Measurements from ENCODE around the gene BLOC1S4.

BLOC1S4 gene

GRCh38 chr4:6688879-6689505 lies 27.0 kb upstream of the BLOC1S4 start:
- peak; percentile 59 for DNase-seq (ENCODE audit: extremely low spot score)
- ChIA-PET POLR2A (interaction anchor here (1.1 to 5.7 kb wide), 5 partner anchors 11 to 49 kb away, joined by 3 to 55 read pairs (median 4); partner anchors contain the start of gene MRFAP1), CTCF (interaction anchor here (1.7 kb wide), 1 partner anchor 12 kb away, joined by 6 read pairs; no protein-coding TSS in a partner anchor)
- TF ChIP-seq FOXA1 (IDR thresholded peaks at IDR 0.05) (no peak), L3MBTL2 (conservative IDR thresholded peaks at IDR 0.05) (peak; percentile 87), TARDBP (IDR thresholded peaks at IDR 0.05) (no peak)

DNA sequence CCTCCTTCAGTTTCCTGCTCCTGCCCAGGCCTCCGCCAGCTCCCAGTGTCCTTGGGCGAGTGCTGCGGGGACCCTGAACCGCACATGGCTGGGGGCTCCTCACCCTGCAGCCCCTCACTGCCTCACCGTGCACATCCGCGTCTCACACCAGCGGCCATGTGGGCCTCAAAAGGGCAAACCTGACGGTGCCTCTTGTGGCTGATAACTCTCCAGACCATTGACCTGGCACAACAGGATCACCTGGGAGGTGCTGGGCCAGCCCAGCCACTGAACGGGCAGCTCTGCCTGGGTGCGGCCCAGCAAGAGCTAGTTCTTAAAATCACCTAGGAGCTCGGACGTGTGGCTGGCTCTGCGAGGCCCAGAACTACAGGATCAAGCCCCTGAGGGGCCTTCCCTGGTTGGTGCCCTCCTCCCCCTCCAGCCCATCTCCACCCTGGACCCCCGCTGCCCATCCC lies 26.4 kb upstream of the BLOC1S4 start:
- TF ChIP-seq FOXM1 (IDR thresholded peaks at IDR 0.05; ENCODE audit: borderline replicate concordance) (no peak), L3MBTL2 (conservative IDR thresholded peaks at IDR 0.05) (no peak), SUZ12 (IDR thresholded peaks at IDR 0.05) (no peak), LEF1 (IDR thresholded peaks at IDR 0.05; ENCODE audit: borderline replicate concordance) (no peak), HDGF (IDR thresholded peaks at IDR 0.05; ENCODE audit: borderline replicate concordance) (no peak), ARNT (IDR thresholded peaks at IDR 0.05) (no peak), ZNF384 (IDR thresholded peaks at IDR 0.05) (no peak), ELF4 (IDR thresholded peaks at IDR 0.05) (no peak), FOXA1 (IDR thresholded peaks at IDR 0.05) (no peak), SP1 (IDR thresholded peaks at IDR 0.05) (no peak), TARDBP (IDR thresholded peaks at IDR 0.05) (no peak), BHLHE40 (IDR thresholded peaks at IDR 0.05; ENCODE audit: borderline replicate concordance) (no peak), CTBP1 (IDR thresholded peaks at IDR 0.05; ENCODE audit: borderline replicate concordance) (no peak), NFRKB (IDR thresholded peaks at IDR 0.05) (no peak), FOXK2 (IDR thresholded peaks at IDR 0.05) (no peak)
- TF ChIP-seq, protein P1, sequence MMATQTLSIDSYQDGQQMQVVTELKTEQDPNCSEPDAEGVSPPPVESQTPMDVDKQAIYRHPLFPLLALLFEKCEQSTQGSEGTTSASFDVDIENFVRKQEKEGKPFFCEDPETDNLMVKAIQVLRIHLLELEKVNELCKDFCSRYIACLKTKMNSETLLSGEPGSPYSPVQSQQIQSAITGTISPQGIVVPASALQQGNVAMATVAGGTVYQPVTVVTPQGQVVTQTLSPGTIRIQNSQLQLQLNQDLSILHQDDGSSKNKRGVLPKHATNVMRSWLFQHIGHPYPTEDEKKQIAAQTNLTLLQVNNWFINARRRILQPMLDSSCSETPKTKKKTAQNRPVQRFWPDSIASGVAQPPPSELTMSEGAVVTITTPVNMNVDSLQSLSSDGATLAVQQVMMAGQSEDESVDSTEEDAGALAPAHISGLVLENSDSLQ (IDR thresholded peaks at IDR 0.05): no peak
- POLR2A ChIA-PET: interaction anchor here (0.8 to 5.7 kb wide), 9 partner anchors 9 to 49 kb away, joined by 3 to 55 read pairs (median 4); partner anchors contain the start of genes BLOC1S4, MRFAP1 and MRFAP1L1
- CTCF ChIA-PET: interaction anchor here (0.6 to 2.1 kb wide), 5 partner anchors 9 to 143 kb away, joined by 3 to 15 read pairs (median 3); no protein-coding TSS in a partner anchor
- DNase-seq (ENCODE audit: extremely low spot score): no peak

DNA sequence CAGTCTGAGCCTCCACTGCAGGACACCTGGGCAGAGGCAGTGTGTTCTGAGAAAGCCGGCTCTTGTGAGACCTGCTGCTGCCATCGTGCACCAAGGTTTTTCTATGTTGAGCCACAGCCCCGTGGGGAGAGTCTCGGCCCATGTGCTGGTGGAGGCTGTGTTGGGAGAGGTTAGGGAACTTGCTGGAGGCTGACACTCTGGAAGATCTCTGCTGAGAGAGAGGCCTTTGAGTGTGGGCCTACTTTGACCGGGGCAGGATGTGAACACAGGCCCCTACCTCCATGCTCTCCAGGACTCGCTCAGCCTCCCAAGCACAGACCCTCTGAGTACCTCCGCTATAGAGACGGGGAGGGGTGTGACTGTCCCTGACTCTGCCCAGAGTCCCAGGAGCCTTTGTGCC lies 23.6 kb upstream of the BLOC1S4 start:
- ChIA-PET POLR2A (interaction anchor here (0.8 to 4.8 kb wide), 6 partner anchors 8 to 52 kb away, joined by 3 to 21 read pairs (median 10); partner anchors contain the start of genes BLOC1S4, MRFAP1 and MRFAP1L1), CTCF (interaction anchor here (1.0 kb wide), 1 partner anchor 9 kb away, joined by 3 read pairs; no protein-coding TSS in a partner anchor)
- TF ChIP-seq ZNF384 (IDR thresholded peaks at IDR 0.05) (no peak), FOXM1 (IDR thresholded peaks at IDR 0.05; ENCODE audit: borderline replicate concordance) (no peak), FOXK2 (IDR thresholded peaks at IDR 0.05) (no peak), L3MBTL2 (conservative IDR thresholded peaks at IDR 0.05) (no peak), HDGF (IDR thresholded peaks at IDR 0.05; ENCODE audit: borderline replicate concordance) (no peak)
- no peak for DNase-seq (ENCODE audit: extremely low spot score)

DNA sequence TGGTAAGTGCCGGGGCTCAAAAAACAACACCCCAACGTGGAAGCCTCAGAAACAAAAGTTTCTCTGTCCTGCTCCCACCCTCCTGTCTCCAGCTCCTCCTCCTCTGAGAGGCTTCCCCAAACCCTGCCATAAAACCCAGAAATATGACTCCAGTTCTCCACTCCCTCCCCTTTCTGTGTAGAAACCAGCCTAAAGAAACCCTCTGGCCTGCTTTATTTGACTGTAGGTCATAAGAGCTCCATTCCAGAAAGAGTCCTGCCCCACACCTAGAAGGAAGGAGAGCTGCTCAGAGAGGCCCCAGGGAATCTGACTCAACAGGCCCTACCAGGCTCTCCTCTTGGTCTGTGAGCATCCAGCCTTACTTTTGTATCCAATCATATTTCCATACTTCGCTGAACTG lies 23.2 kb upstream of the BLOC1S4 start:
- DNase-seq (ENCODE audit: extremely low spot score): no peak
- POLR2A ChIA-PET: interaction anchor here (0.8 to 4.8 kb wide), 6 partner anchors 8 to 52 kb away, joined by 3 to 21 read pairs (median 10); partner anchors contain the start of genes BLOC1S4, MRFAP1 and MRFAP1L1
- CTCF ChIA-PET: interaction anchor here (1.0 kb wide), 1 partner anchor 9 kb away, joined by 3 read pairs; no protein-coding TSS in a partner anchor
- TF ChIP-seq ZNF384 (IDR thresholded peaks at IDR 0.05): no peak
- TF ChIP-seq ARNT (IDR thresholded peaks at IDR 0.05): no peak
- TF ChIP-seq, protein P1 (IDR thresholded peaks at IDR 0.05): no peak
- TF ChIP-seq BHLHE40 (IDR thresholded peaks at IDR 0.05; ENCODE audit: borderline replicate concordance): no peak
- no peak for TF ChIP-seq FOXA1 (IDR thresholded peaks at IDR 0.05)
- TF ChIP-seq TARDBP (IDR thresholded peaks at IDR 0.05): no peak
- TF ChIP-seq SP1 (IDR thresholded peaks at IDR 0.05): no peak

GRCh38 chr4:6693231-6694176 lies 22.5 kb upstream of the BLOC1S4 start, which contains the start of gene S100P:
TSS of gene S100P (plus strand) at chr4:6693878. CDS start at chr4:6693933, 55 bp downstream.
- POLR2A ChIA-PET: interaction anchor here (0.6 to 4.8 kb wide), 8 partner anchors 9 to 53 kb away, joined by 3 to 21 read pairs (median 7); partner anchors contain the start of genes BLOC1S4, MRFAP1 and MRFAP1L1
- no peak for DNase-seq (ENCODE audit: extremely low spot score)
- CTCF ChIA-PET: interaction anchor here (0.7 to 1.1 kb wide), 4 partner anchors 8 to 695 kb away, joined by 3 to 4 read pairs (median 3); no protein-coding TSS in a partner anchor
- TF ChIP-seq BHLHE40 (IDR thresholded peaks at IDR 0.05; ENCODE audit: borderline replicate concordance) (no peak), SUZ12 (IDR thresholded peaks at IDR 0.05) (no peak), NFRKB (IDR thresholded peaks at IDR 0.05) (no peak), SP1 (IDR thresholded peaks at IDR 0.05) (no peak), FOXK2 (IDR thresholded peaks at IDR 0.05) (no peak), FOXA1 (IDR thresholded peaks at IDR 0.05) (no peak), L3MBTL2 (conservative IDR thresholded peaks at IDR 0.05) (no peak), FOXM1 (IDR thresholded peaks at IDR 0.05; ENCODE audit: borderline replicate concordance) (no peak)
- TF ChIP-seq, protein P1 (IDR thresholded peaks at IDR 0.05): no peak
